GM12801 (cell line): ENCODE measurements around the gene TRMT44.

Source experiments
- TF ChIP-seq, protein P1 (sequence below): IDR thresholded peaks from one replicate; pipeline ENCODE4 v1.5.1; 2011; ENCODE audit warnings: control low read depth; ENCODE audit not compliant: insufficient read length; ENCODE audit errors: extremely low read depth

Gene TRMT44, protein sequence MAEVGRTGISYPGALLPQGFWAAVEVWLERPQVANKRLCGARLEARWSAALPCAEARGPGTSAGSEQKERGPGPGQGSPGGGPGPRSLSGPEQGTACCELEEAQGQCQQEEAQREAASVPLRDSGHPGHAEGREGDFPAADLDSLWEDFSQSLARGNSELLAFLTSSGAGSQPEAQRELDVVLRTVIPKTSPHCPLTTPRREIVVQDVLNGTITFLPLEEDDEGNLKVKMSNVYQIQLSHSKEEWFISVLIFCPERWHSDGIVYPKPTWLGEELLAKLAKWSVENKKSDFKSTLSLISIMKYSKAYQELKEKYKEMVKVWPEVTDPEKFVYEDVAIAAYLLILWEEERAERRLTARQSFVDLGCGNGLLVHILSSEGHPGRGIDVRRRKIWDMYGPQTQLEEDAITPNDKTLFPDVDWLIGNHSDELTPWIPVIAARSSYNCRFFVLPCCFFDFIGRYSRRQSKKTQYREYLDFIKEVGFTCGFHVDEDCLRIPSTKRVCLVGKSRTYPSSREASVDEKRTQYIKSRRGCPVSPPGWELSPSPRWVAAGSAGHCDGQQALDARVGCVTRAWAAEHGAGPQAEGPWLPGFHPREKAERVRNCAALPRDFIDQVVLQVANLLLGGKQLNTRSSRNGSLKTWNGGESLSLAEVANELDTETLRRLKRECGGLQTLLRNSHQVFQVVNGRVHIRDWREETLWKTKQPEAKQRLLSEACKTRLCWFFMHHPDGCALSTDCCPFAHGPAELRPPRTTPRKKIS

DNA sequence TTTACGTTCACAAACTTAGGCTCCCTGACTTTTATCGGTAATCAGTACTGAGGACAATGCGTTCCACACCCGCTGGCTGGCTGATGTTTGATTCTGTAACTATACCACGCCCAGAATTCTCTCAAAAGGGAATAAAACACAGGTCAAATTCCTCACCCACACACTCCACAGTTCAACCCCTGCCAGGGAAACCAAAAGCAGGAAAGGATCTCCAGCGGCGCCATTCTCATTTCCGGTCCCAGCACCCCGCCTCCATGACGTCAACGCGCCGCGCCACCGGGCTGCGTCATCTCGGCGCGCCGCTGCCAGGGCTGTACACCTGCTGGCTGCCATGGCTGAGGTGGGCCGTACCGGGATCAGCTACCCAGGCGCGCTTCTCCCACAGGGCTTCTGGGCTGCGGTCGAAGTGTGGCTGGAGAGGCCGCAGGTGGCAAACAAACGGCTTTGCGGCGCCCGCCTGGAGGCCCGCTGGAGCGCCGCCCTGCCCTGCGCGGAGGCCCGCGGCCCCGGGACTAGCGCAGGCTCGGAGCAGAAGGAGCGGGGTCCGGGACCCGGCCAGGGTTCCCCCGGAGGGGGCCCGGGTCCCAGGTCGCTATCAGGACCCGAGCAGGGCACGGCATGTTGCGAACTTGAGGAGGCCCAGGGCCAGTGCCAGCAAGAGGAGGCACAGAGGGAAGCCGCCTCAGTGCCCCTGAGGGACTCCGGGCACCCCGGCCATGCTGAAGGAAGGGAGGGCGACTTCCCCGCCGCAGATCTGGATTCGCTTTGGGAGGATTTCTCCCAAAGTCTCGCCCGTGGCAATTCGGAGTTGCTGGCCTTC, at the start of gene TRMT44, which contains the start of gene ACOX3:
TSS of gene TRMT44 (plus strand) at position 286 of the 820 bp plus-strand sequence. CDS start at position 332, 46 bp downstream.
TSS of gene ACOX3 (minus strand) at position 232 of the 820 bp plus-strand sequence. CDS start 24,202 bp downstream, outside the sequence.
- TF ChIP-seq, protein P1, sequence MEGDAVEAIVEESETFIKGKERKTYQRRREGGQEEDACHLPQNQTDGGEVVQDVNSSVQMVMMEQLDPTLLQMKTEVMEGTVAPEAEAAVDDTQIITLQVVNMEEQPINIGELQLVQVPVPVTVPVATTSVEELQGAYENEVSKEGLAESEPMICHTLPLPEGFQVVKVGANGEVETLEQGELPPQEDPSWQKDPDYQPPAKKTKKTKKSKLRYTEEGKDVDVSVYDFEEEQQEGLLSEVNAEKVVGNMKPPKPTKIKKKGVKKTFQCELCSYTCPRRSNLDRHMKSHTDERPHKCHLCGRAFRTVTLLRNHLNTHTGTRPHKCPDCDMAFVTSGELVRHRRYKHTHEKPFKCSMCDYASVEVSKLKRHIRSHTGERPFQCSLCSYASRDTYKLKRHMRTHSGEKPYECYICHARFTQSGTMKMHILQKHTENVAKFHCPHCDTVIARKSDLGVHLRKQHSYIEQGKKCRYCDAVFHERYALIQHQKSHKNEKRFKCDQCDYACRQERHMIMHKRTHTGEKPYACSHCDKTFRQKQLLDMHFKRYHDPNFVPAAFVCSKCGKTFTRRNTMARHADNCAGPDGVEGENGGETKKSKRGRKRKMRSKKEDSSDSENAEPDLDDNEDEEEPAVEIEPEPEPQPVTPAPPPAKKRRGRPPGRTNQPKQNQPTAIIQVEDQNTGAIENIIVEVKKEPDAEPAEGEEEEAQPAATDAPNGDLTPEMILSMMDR, result no peak

DNA sequence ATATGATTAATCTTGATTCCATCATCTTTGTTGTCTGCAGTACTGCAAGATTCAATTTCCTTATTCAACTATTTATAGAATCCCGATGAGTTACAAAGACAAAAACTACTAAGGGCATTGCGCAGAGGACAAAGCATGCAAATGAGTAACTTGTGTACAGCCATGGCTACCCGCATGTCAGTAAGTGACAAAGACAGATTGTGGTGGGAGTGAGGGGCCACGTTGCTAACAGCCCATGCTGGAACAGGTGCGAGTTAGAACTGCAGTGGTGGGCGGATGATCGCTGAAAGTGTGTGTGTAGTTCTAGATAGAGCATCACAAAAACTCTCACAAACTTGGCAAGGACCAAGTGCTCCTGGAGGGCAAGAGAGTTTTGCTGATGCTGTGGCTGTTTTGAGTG, 49.5 kb upstream of the TRMT44 start:
- TF ChIP-seq, protein P1, result no peak

DNA sequence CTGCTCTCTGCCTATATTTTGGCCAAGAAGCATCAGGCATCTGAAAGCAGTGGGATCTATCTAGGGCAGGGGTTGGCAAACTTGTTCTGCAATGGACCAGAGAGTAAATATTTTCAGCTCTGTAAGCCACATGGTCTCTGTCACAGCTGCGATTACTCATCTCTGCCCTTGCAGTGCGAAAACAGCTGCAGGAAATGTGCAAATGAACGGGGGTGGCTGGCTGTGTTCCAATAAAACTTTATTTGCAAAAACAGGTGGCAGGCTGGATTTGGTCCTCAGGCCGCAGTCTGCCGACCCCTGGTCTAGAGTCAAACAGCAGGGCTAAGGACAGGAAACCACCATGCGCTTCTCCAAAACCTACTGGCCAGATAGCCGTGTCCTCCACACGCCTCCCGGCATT, 48.6 kb upstream of the TRMT44 start:
- TF ChIP-seq, protein P1, result no peak

DNA sequence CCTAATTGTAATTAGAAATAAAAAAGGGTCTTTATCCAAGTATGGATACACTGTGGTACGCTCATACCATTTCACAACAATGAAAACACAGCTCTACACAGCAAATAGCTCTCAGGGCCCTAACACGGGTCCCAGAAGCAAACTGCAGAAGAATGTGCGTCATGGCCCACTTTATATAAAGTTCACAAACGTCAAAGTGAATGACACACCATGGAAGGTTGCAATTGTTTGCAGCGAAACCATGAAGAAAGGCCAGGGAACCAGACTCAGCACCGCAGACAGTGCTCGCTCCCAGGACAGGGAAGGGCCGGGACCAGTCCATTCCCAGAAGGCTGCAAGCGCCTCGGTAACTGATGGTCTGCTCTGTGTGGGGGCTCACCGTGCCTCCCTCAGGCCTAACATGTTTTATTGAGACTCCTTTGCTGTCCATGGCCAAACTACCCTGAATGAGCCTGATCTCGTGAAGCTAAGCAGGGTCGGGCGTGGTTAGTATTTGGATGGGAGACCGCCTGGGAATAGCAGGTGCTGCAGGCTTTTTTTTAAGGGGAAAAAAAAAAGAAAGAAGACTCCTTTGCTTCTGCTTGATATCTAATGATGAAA, 47.9 kb upstream of the TRMT44 start:
- TF ChIP-seq, protein P1, result no peak

DNA sequence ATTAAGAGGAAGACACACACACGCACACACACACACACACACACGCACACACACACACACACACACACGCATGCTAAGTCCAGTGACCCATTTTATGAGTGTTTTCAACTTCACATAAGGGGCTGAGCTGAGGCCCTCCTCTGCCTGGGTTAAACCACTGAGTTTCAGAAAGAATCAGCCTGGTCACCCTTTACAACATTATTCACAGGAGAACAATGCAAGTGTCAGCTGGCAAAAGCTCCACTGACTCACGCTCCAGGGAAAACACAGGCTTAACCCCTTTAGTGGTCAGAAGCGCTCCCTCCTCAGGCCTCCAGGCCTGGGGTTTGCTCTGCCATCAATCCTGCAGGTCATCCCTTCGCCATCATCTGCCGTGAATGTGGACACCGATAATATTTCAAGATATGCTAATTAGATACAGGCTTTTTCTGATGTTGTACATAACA, 47.0 kb upstream of the TRMT44 start:
- TF ChIP-seq, protein P1, result no peak

DNA sequence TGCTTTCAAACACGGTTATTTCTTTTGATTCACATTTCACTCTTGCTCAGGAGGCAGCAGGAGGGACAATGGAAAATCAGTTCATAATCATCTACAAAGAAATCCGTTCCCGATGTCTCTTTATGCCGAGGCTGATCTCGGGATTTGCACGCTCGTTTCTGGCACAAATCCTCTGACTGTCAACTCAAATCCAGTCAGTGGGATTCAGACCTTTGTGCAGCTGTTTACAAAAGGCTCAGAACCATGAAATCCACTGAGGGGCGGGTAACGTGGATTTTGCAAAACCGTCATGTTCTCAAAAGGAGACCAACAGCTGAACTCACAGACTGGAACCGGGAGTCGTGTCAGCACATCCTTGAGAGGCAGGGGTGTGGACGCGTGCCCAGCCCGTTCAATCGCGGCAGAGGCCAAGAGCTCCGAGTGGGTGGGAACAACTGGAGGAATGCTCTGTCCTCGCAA, 46.5 kb upstream of the TRMT44 start:
- TF ChIP-seq, protein P1, result no peak
